Tibial artery (tissue), 4 donors: Measurements from ENCODE around the gene NSMF.
A peak's percentile ranks its signal among the peaks of the same experiment; 100 is the strongest.

ENCODE experiments used
- DNase-seq, 2 donors: peaks; one replicate each; pipeline ENCODE4 v3.0.0-alpha.2; 2019
- H3K27ac ChIP-seq, 2 donors: fragments of 200-600 bp; sonication (generic) in 1 of 2; 1 replicate in 1 of 2; 2 replicates in 1 of 2; pipeline ENCODE4 v1.5.1; 2018 to 2019; ENCODE audit warnings: mild to moderate bottlenecking in 1 of 2
- H3K27me3 ChIP-seq, 2 donors: fragments of 200-600 bp; sonication (generic) in 1 of 2; one replicate each; pipeline versions ENCODE4 v1.5.1 to v1.6.0; 2016 to 2019
- H3K36me3 ChIP-seq, 3 donors: fragments of 200-600 bp; sonication (generic) in 2 of 3; one replicate each; pipeline ENCODE4 v1.5.1; 2016 to 2019; ENCODE audit warnings: mild to moderate bottlenecking in 2 of 3
- H3K4me1 ChIP-seq, 4 donors: fragments of 200-600 bp; sonication (generic) in 2 of 4; 1 replicate in 3 of 4; 2 replicates in 1 of 4; pipeline ENCODE4 v1.5.1; 2016 to 2019
- H3K4me3 ChIP-seq, 2 donors: fragments of 200-600 bp; sonication (generic) in 1 of 2; 1 replicate in 1 of 2; 2 replicates in 1 of 2; pipeline ENCODE4 v1.5.1; 2018 to 2019; ENCODE audit warnings: mild to moderate bottlenecking in 2 of 2
- H3K9me3 ChIP-seq, 3 donors: fragments of 200-600 bp; sonication (generic) in 1 of 3; one replicate each; pipeline ENCODE4 v1.5.1; 2016 to 2019
- intact Hi-C: fragments of 100-400 bp; cut with DNase I; formaldehyde crosslinking; loops from one replicate; pipeline ENCODE4 v1.15.0; 2023; ENCODE audit warnings: low total_unique reads
- TF ChIP-seq, protein P1 (sequence below), 2 experiments: fragments of 200-600 bp in 1 of 2; fragments of 450-650 bp in 1 of 2; IDR thresholded peaks; one replicate each; pipeline ENCODE4 v1.5.1; 2017 to 2019; ENCODE audit warnings: antibody characterized with exemption in 2 of 2, mild to moderate bottlenecking in 1 of 2, moderate library complexity in 1 of 2

The NSMF gene

DNA sequence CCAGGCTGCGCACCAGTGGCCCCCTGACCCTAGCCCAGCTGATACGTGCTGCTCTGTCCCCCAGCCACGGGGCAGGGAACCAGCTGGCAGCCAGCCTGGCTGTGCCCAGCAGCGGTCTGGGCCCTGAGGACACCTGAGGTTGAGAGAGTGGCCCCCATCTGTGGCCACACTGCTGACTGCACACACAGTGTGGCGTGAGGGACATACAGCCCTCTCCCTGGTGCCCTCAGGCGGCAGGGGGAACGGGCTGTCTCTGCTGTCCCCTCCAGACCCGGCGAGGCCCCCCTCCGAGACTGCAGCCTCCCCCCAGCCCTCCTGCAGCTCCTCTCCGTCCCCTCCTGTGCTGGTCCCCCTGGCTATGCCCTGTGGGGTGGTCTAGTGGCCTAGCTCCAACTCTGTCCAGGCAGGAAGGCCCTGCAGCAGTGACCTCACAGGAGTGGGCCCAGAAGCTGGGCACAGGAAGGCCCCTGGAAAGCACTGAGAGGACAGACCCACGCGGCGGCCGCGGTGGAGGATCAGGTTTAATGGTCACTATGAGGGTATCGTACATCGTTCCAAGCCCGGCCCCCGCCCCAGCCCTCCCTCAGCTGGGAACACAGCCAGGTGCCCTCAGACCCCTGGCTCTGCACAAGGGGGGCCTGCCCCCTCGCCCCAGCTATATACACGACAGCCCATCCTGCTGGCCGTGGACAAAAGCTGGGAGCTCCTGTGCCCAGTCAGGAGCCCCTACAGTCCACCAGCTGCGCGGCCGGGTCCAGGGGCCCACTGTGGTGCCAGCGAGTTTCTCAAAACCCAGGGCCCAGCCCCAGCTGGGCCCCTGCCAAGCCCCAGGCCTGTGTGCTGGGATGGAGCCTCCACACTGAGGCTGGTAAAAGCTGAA lies 11.2 kb downstream of the NSMF start:
- H3K4me1 ChIP-seq, result peaks cover 0 to 8% (median 4%) of the 10 kb centered on the region in 4 donors
- no peaks in the 10 kb centered on the region for H3K9me3 ChIP-seq
- no peak overlapping the region for H3K27ac ChIP-seq
- no peak for DNase-seq
- no peak overlapping the region for H3K4me3 ChIP-seq
- intact Hi-C loops, result no loop called here
- peaks cover 0 to 24% of the 10 kb centered on the region in 2 donors for H3K27me3 ChIP-seq
- TF ChIP-seq, protein P1, sequence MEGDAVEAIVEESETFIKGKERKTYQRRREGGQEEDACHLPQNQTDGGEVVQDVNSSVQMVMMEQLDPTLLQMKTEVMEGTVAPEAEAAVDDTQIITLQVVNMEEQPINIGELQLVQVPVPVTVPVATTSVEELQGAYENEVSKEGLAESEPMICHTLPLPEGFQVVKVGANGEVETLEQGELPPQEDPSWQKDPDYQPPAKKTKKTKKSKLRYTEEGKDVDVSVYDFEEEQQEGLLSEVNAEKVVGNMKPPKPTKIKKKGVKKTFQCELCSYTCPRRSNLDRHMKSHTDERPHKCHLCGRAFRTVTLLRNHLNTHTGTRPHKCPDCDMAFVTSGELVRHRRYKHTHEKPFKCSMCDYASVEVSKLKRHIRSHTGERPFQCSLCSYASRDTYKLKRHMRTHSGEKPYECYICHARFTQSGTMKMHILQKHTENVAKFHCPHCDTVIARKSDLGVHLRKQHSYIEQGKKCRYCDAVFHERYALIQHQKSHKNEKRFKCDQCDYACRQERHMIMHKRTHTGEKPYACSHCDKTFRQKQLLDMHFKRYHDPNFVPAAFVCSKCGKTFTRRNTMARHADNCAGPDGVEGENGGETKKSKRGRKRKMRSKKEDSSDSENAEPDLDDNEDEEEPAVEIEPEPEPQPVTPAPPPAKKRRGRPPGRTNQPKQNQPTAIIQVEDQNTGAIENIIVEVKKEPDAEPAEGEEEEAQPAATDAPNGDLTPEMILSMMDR (IDR thresholded peaks at IDR 0.05), result no peak
- peaks cover 20 to 28% (median 25%) of the 10 kb centered on the region in 3 donors for H3K36me3 ChIP-seq

DNA sequence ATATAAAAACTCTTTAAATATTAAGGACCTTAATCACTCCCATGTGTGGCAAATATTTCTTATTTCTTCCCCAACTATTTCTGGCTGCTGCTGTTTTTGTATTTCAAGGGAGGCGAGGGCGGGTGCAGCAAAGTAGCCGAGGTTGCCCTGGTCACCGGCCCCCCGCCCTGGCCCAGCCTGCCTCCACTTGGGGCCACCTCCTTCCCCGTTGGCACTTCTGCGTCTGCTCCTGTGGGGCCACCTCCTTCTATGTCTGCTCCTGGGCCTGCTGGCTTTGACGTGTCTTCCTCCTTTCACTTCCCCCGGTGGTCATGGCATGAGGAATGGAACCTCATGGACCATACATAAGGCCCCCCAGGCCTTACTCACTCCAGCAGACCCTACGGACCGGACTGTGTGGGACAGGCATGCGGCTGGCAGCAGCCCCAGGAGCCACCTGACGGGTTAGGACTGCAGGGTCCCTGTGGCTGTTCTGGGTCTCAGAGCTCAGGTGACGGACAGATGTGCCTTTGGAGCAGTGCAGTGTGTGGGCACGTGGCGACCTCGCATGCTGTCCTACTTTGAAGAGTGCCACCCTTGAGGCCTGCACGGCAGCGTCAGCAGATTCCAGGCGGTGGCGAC lies 12.2 kb downstream of the NSMF start:
- Histone ChIP-seq H3K27ac (no peak overlapping the region), H3K36me3 (peaks cover 13 to 20% (median 16%) of the 10 kb centered on the region in 3 donors), H3K4me3 (no peak overlapping the region), H3K4me1 (peaks cover 0 to 7% (median 4%) of the 10 kb centered on the region in 4 donors), H3K9me3 (no peaks in the 10 kb centered on the region), H3K27me3 (peaks cover 0 to 29% of the 10 kb centered on the region in 2 donors)
- TF ChIP-seq, protein P1 (IDR thresholded peaks at IDR 0.05), result no peak
- no peak for DNase-seq
- intact Hi-C loops, result no loop called here

DNA sequence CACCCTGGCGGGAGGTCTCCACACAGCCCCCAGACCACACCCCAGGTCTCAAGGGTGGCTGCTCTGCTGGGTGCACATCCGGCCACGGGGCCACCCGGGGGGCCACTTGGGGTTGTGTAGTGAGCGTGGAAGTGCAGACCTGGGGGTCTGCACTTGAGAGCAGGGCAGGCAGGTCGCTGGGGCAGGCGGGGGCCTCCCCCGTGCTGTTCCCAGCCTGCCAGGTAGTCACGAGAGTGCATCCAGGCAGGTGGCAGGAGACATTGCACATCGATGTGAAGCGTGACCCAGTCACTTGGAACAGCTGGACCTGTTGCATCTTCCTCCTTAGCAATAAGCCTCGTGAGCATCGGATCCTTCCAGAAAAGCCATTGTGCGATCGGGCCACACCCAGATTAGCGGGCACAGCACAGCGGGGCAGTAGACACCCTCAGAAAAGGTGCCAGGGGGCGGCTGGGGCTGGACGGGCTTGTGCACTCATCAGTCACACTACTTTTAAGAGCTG lies 13.2 kb downstream of the NSMF start:
- Histone ChIP-seq H3K4me3 (no peak overlapping the region), H3K27ac (no peak overlapping the region), H3K4me1 (peaks cover 0 to 16% (median 12%) of the 10 kb centered on the region in 4 donors), H3K9me3 (no peaks in the 10 kb centered on the region), H3K27me3 (peaks cover 0 to 38% of the 10 kb centered on the region in 2 donors), H3K36me3 (peaks cover 13 to 20% (median 16%) of the 10 kb centered on the region in 3 donors)
- intact Hi-C loops, result no loop called here
- TF ChIP-seq, protein P1 (IDR thresholded peaks at IDR 0.05), result no peak
- DNase-seq, result no peak

DNA sequence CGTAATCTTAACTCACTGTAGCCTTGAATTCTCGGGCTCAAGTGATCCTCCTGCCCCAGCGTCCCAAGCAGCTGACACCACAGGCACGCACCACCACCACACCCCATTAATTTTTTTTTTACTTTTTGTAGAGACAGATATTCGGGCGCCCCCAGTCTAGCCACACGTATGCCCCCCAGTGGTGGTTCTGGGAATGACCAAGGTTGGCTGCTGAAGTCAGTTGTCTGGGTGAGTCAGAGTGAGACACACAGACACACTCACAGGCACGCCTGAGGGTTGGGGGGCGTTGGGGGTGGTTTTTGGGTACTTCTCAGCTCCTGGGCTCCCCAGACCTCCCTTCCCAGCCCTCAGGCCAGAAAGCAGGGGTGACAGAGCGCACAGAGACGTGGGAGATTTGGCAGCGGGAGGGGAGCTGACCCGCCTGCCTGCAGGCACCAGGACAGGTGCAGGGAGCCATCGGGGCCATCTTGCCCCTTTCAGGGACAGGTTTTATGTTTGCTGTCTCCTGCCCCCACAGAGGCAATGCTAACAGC lies 13.8 kb downstream of the NSMF start:
- Histone ChIP-seq H3K9me3 (no peaks in the 10 kb centered on the region), H3K4me3 (no peak overlapping the region), H3K27me3 (peaks cover 0 to 38% of the 10 kb centered on the region in 2 donors), H3K27ac (no peak overlapping the region), H3K4me1 (peaks cover 0 to 16% (median 12%) of the 10 kb centered on the region in 4 donors), H3K36me3 (peaks cover 13 to 20% (median 16%) of the 10 kb centered on the region in 3 donors)
- DNase-seq, result peak; percentile 87 to 88
- TF ChIP-seq, protein P1 (IDR thresholded peaks at IDR 0.05), result peak; percentile 71 to 76
- intact Hi-C loops, result no loop called here

DNA sequence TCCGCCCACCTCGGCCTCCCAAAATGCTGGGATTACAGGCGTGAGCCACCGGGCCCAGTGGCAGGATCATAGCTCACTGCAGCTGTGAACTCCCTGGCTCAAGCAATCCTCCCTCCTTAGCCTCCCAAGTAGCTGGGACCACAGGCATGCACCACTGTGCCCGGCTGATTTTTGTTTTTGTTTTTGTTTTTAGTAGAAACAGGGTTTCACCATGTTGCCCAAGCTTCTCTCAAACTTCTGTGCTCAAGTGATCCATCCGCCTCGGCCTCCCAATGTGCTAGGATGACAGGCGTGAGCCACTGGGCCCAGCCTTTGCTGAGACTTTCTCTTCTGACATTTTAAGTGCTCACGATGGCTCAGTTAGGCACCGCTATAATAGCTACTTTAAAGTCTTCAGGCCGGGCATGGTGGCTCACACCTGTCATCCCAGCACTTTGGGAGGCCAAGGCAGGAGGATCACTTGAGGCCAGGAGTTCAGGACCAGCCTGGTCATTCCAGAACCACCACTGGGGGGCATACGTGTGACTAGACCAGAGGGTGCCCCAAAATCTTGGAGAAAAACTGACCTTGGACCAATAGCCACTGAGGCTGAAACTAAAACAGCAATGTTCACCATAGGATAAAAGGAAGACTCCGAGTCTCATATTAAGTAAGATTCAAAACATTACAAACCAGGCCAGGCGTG lies 14.9 kb downstream of the NSMF start:
- H3K36me3 ChIP-seq, result peaks cover 5 to 11% (median 7%) of the 10 kb centered on the region in 3 donors
- peaks cover 0 to 16% (median 12%) of the 10 kb centered on the region in 4 donors for H3K4me1 ChIP-seq
- H3K4me3 ChIP-seq, result no peak overlapping the region
- H3K27ac ChIP-seq, result no peak overlapping the region
- intact Hi-C loops, result no loop called here
- TF ChIP-seq, protein P1 (IDR thresholded peaks at IDR 0.05), result no peak
- no peaks in the 10 kb centered on the region for H3K9me3 ChIP-seq
- peaks cover 0 to 43% of the 10 kb centered on the region in 2 donors for H3K27me3 ChIP-seq
- DNase-seq, result no peak
